ENCODE data around the gene MCTP2.

GRCh38 chr15:94262201-94262600, 30.8 kb downstream of the MCTP2 start:
- TF ChIP-seq CTCF (IDR thresholded peaks at IDR 0.05; ENCODE audit: insufficient read depth, low read length, poor library complexity, severe bottlenecking) (no peak), EZH2phosphoT487 (conservative IDR thresholded peaks at IDR 0.05; ENCODE audit: low read length) (no peak)
